ENCODE measurements around the gene PTPRK.

The PTPRK gene

GRCh38 chr6:128365520-128366160 is 154.8 kb downstream of the PTPRK start:
- no peak overlapping the region for H3K9ac ChIP-seq (ENCODE audit: low read length)
- H3K18ac ChIP-seq (ENCODE audit: low read length) = no peak overlapping the region
- H2BK5ac ChIP-seq (ENCODE audit: low read depth, low read length, poor library complexity) = no peak overlapping the region
- H3K4me1 ChIP-seq (ENCODE audit: control insufficient read depth in 1 of 2, insufficient read depth in 2 of 2, low read length in 2 of 2) = no peaks in the 10 kb centered on the region
- H3K4ac ChIP-seq (ENCODE audit: low read depth, low read length) = no peak overlapping the region
- H3K27me3 ChIP-seq (ENCODE audit: insufficient read depth, low read length) = no peaks in the 10 kb centered on the region
- no peak overlapping the region for H2BK12ac ChIP-seq (ENCODE audit: low read length)
- no peak overlapping the region for H3K14ac ChIP-seq (ENCODE audit: low read length)
- H3K36me3 ChIP-seq (ENCODE audit: control insufficient read depth in 1 of 2, insufficient read depth in 2 of 2, low read length in 2 of 2) = no peaks in the 10 kb centered on the region
- H4K91ac ChIP-seq (ENCODE audit: low read depth, low read length) = no peak overlapping the region
- no peak overlapping the region for H2AK5ac ChIP-seq (ENCODE audit: low read length)
- no CpG with 5 or more reads among the region's 3 CpGs for WGBS (ENCODE audit: extremely low coverage, insufficient coverage, insufficient read length)
- no peaks in the 10 kb centered on the region for H3K9me3 ChIP-seq (ENCODE audit: insufficient read depth, low read depth, low read length)
- no peak overlapping the region for H2BK120ac ChIP-seq (ENCODE audit: insufficient read depth, low read length, poor library complexity)
- H4K12ac ChIP-seq (ENCODE audit: low read depth, low read length) = no peak overlapping the region
- no peaks in the 10 kb centered on the region for H3K79me1 ChIP-seq (ENCODE audit: low read length)
- no peak overlapping the region for H3K27ac ChIP-seq (ENCODE audit: low read depth, low read length)
- H4K8ac ChIP-seq (ENCODE audit: low read depth, low read length) = no peak overlapping the region
- H3K4me3 ChIP-seq (ENCODE audit: low read depth, low read length) = no peak overlapping the region
- H2AFZ ChIP-seq (ENCODE audit: insufficient read depth, low read length, poor library complexity) = no peak overlapping the region
- H3K4me2 ChIP-seq (ENCODE audit: low read length) = no peak overlapping the region
- no peak overlapping the region for H3K23ac ChIP-seq (ENCODE audit: low read length)
- no peaks in the 10 kb centered on the region for H3K79me2 ChIP-seq (ENCODE audit: control insufficient read depth, insufficient read depth, low read length, poor library complexity)
- DNase-seq = no peak

GRCh38 chr6:128364766-128365519 is 155.5 kb downstream of the PTPRK start:
- no peak overlapping the region for H2AK5ac ChIP-seq (ENCODE audit: low read length)
- no peak overlapping the region for H3K4me3 ChIP-seq (ENCODE audit: low read depth, low read length)
- H4K12ac ChIP-seq (ENCODE audit: low read depth, low read length) = no peak overlapping the region
- H3K4ac ChIP-seq (ENCODE audit: low read depth, low read length) = no peak overlapping the region
- WGBS (ENCODE audit: extremely low coverage, insufficient coverage, insufficient read length) = no CpG with 5 or more reads among the region's 3 CpGs
- no peak overlapping the region for H3K9ac ChIP-seq (ENCODE audit: low read length)
- H4K91ac ChIP-seq (ENCODE audit: low read depth, low read length) = no peak overlapping the region
- no peak overlapping the region for H3K14ac ChIP-seq (ENCODE audit: low read length)
- no peak overlapping the region for H3K27ac ChIP-seq (ENCODE audit: low read depth, low read length)
- H3K27me3 ChIP-seq (ENCODE audit: insufficient read depth, low read length) = no peaks in the 10 kb centered on the region
- no peak overlapping the region for H2BK12ac ChIP-seq (ENCODE audit: low read length)
- no peak overlapping the region for H3K18ac ChIP-seq (ENCODE audit: low read length)
- no peaks in the 10 kb centered on the region for H3K4me1 ChIP-seq (ENCODE audit: control insufficient read depth in 1 of 2, insufficient read depth in 2 of 2, low read length in 2 of 2)
- H2BK120ac ChIP-seq (ENCODE audit: insufficient read depth, low read length, poor library complexity) = no peak overlapping the region
- no peak for DNase-seq
- no peak overlapping the region for H3K23ac ChIP-seq (ENCODE audit: low read length)
- H3K4me2 ChIP-seq (ENCODE audit: low read length) = no peak overlapping the region
- H3K36me3 ChIP-seq (ENCODE audit: control insufficient read depth in 1 of 2, insufficient read depth in 2 of 2, low read length in 2 of 2) = no peaks in the 10 kb centered on the region
- H3K9me3 ChIP-seq (ENCODE audit: insufficient read depth, low read depth, low read length) = no peaks in the 10 kb centered on the region
- no peaks in the 10 kb centered on the region for H3K79me2 ChIP-seq (ENCODE audit: control insufficient read depth, insufficient read depth, low read length, poor library complexity)
- no peaks in the 10 kb centered on the region for H3K79me1 ChIP-seq (ENCODE audit: low read length)
- H2BK5ac ChIP-seq (ENCODE audit: low read depth, low read length, poor library complexity) = no peak overlapping the region
- no peak overlapping the region for H2AFZ ChIP-seq (ENCODE audit: insufficient read depth, low read length, poor library complexity)
- H4K8ac ChIP-seq (ENCODE audit: low read depth, low read length) = no peak overlapping the region

DNA sequence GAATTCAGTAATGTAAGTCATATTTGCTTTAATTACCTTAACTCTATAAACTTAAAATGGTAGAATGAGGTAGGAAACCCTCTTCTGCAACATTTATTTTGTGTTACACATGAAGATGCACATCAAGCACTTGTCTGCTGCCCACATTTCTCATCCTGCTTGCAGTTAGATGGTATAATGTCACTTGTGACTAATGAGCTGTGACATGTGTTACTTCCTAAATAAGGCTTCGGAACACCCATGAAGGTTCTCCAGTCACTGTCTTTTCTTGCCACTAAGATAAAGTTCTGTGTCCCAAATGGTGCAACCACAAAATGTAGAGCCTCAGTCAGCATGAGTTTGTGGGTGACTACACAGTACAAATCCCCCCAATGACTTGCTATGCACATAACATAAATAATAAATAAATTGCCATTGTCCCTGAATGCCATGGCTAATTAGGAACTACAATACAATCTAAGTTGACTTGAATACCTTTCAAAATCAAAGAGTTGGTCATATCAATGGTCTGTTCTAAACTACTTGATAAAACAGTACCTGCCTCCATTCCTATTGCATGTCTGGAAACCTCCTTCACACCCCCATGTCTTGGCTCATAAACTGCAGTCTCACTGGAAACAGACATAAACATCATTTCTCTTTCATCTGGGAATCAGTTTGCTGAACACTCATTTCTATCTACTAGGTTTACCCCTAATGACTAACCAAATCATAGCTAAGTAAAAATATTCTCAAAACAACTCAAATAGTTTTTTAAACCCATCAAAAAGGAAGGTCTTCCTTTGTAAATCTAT is 157.2 kb downstream of the PTPRK start:
- Histone ChIP-seq H3K79me2 (ENCODE audit: control insufficient read depth, insufficient read depth, low read length, poor library complexity) (no peaks in the 10 kb centered on the region), H4K12ac (ENCODE audit: low read depth, low read length) (no peak overlapping the region), H3K4ac (ENCODE audit: low read depth, low read length) (no peak overlapping the region), H3K14ac (ENCODE audit: low read length) (no peak overlapping the region), H3K9ac (ENCODE audit: low read length) (no peak overlapping the region), H3K18ac (ENCODE audit: low read length) (no peak overlapping the region), H3K4me1 (ENCODE audit: control insufficient read depth in 1 of 2, insufficient read depth in 2 of 2, low read length in 2 of 2) (no peaks in the 10 kb centered on the region), H2BK120ac (ENCODE audit: insufficient read depth, low read length, poor library complexity) (no peak overlapping the region), H3K4me2 (ENCODE audit: low read length) (no peak overlapping the region), H2BK12ac (ENCODE audit: low read length) (no peak overlapping the region), H3K79me1 (ENCODE audit: low read length) (no peaks in the 10 kb centered on the region), H4K8ac (ENCODE audit: low read depth, low read length) (no peak overlapping the region), H3K27me3 (ENCODE audit: insufficient read depth, low read length) (no peaks in the 10 kb centered on the region), H3K9me3 (ENCODE audit: insufficient read depth, low read depth, low read length) (no peaks in the 10 kb centered on the region), H3K4me3 (ENCODE audit: low read depth, low read length) (no peak overlapping the region), H3K36me3 (ENCODE audit: control insufficient read depth in 1 of 2, insufficient read depth in 2 of 2, low read length in 2 of 2) (no peaks in the 10 kb centered on the region), H2AFZ (ENCODE audit: insufficient read depth, low read length, poor library complexity) (no peak overlapping the region), H4K91ac (ENCODE audit: low read depth, low read length) (no peak overlapping the region), H2BK5ac (ENCODE audit: low read depth, low read length, poor library complexity) (no peak overlapping the region), H3K27ac (ENCODE audit: low read depth, low read length) (no peak overlapping the region), H2AK5ac (ENCODE audit: low read length) (no peak overlapping the region), H3K23ac (ENCODE audit: low read length) (no peak overlapping the region)
- WGBS (ENCODE audit: extremely low coverage, insufficient coverage, insufficient read length) = no CpG with 5 or more reads among the region's 1 CpG
- no peak for DNase-seq

DNA sequence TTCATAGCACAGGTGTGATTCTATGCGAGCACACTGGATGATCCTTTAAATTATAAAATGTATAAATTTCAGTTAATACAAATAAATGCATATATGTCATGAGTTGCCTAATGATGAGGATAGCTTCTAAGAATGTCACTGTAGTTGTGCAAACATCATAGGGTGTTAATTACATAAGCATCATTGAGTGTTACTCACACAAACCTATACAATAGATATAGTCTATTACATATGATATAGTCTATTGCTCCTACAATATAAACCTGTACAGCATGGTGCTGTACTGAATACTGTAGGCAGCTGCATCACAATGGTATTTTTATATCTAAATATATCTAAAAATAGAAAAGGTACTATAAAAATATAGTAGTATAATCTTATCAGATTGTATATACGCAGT is 159.0 kb downstream of the PTPRK start:
- H3K9me3 ChIP-seq (ENCODE audit: insufficient read depth, low read depth, low read length) = no peaks in the 10 kb centered on the region
- no peak overlapping the region for H2AFZ ChIP-seq (ENCODE audit: insufficient read depth, low read length, poor library complexity)
- no peaks in the 10 kb centered on the region for H3K4me1 ChIP-seq (ENCODE audit: control insufficient read depth in 1 of 2, insufficient read depth in 2 of 2, low read length in 2 of 2)
- H2AK5ac ChIP-seq (ENCODE audit: low read length) = no peak overlapping the region
- H4K12ac ChIP-seq (ENCODE audit: low read depth, low read length) = no peak overlapping the region
- no peak overlapping the region for H3K14ac ChIP-seq (ENCODE audit: low read length)
- no peak overlapping the region for H2BK12ac ChIP-seq (ENCODE audit: low read length)
- H3K27ac ChIP-seq (ENCODE audit: low read depth, low read length) = no peak overlapping the region
- H3K27me3 ChIP-seq (ENCODE audit: insufficient read depth, low read length) = no peaks in the 10 kb centered on the region
- no peak overlapping the region for H3K18ac ChIP-seq (ENCODE audit: low read length)
- DNase-seq = no peak
- H3K9ac ChIP-seq (ENCODE audit: low read length) = no peak overlapping the region
- H2BK120ac ChIP-seq (ENCODE audit: insufficient read depth, low read length, poor library complexity) = no peak overlapping the region
- no CpG with 5 or more reads among the region's 2 CpGs for WGBS (ENCODE audit: extremely low coverage, insufficient coverage, insufficient read length)
- no peaks in the 10 kb centered on the region for H3K36me3 ChIP-seq (ENCODE audit: control insufficient read depth in 1 of 2, insufficient read depth in 2 of 2, low read length in 2 of 2)
- no peak overlapping the region for H2BK5ac ChIP-seq (ENCODE audit: low read depth, low read length, poor library complexity)
- H3K4me3 ChIP-seq (ENCODE audit: low read depth, low read length) = no peak overlapping the region
- H3K23ac ChIP-seq (ENCODE audit: low read length) = no peak overlapping the region
- H3K79me1 ChIP-seq (ENCODE audit: low read length) = no peaks in the 10 kb centered on the region
- no peak overlapping the region for H4K8ac ChIP-seq (ENCODE audit: low read depth, low read length)
- H4K91ac ChIP-seq (ENCODE audit: low read depth, low read length) = no peak overlapping the region
- H3K79me2 ChIP-seq (ENCODE audit: control insufficient read depth, insufficient read depth, low read length, poor library complexity) = no peaks in the 10 kb centered on the region
- H3K4me2 ChIP-seq (ENCODE audit: low read length) = no peak overlapping the region
- no peak overlapping the region for H3K4ac ChIP-seq (ENCODE audit: low read depth, low read length)
